Aorta (tissue), 5 donors: ENCODE measurements around the gene OSM. TPM values are rescaled to one million over a fixed set of nuclear protein-coding genes. Genes with fewer than 3 reads are reported as not detected.

Experiments used
- ATAC-seq: fragments of 200-7000 bp; cut with Tn5 transposase; one replicate; pipeline ENCODE4 v1.9.1; 2022; ENCODE audit warnings: moderate library complexity; ENCODE audit not compliant: low FRiP score
- DNase-seq, 2 donors: peaks; one replicate each; pipeline ENCODE4 v3.0.0-alpha.2; 2020
- H3K27ac ChIP-seq, 2 donors: one replicate each; pipeline ENCODE4 v1.5.1; 2013; ENCODE audit warnings: low read length in 2 of 2, mild to moderate bottlenecking in 2 of 2, moderate library complexity in 2 of 2, control low read depth in 1 of 2, inconsistent platforms in 1 of 2, low read depth in 1 of 2
- H3K27me3 ChIP-seq, 2 donors: one replicate each; pipeline ENCODE4 v1.6.1; 2013; ENCODE audit warnings: control low read depth in 1 of 2, low read length in 1 of 2, mild to moderate bottlenecking in 1 of 2, moderate library complexity in 1 of 2; ENCODE audit not compliant: insufficient read depth in 2 of 2, control insufficient read depth in 1 of 2
- H3K36me3 ChIP-seq, 2 donors: one replicate each; pipeline ENCODE4 v1.6.1; 2013; ENCODE audit warnings: control low read depth in 1 of 2, low read length in 1 of 2, mild to moderate bottlenecking in 1 of 2; ENCODE audit not compliant: insufficient read depth in 2 of 2, control insufficient read depth in 1 of 2
- H3K4me1 ChIP-seq, 2 donors: one replicate each; pipeline ENCODE4 v1.6.1; 2013; ENCODE audit warnings: low read length in 2 of 2, control low read depth in 1 of 2, mild to moderate bottlenecking in 1 of 2, moderate library complexity in 1 of 2; ENCODE audit not compliant: insufficient read depth in 2 of 2, control insufficient read depth in 1 of 2
- H3K4me3 ChIP-seq, 2 donors: one replicate each; pipeline ENCODE4 v1.5.1; 2013; ENCODE audit warnings: low read length in 2 of 2, control low read depth in 1 of 2, mild to moderate bottlenecking in 1 of 2
- H3K9me3 ChIP-seq: one replicate; pipeline ENCODE4 v1.6.1; 2013; ENCODE audit warnings: mild to moderate bottlenecking, low read length; ENCODE audit not compliant: control insufficient read depth
- WGBS, 2 donors: extraction: QIAGEN DNeasy Blood & Tissue Kit; methylation state at CpG; one replicate each; pipeline ENCODE4 v1.1.7; 2013; 5-methylcytosine and 5-hydroxymethylcytosine counted together
- intact Hi-C, 2 donors: fragments of 100-400 bp; cut with DNase I; formaldehyde crosslinking; loops; one replicate each; pipeline versions ENCODE4 v1.14.2 to v1.15.0; 2022
- polyA plus RNA-seq, 2 donors: library from polyadenylated mRNA; stranded (reverse); fragments of 200-250 nt; gene quantifications; one replicate each; pipeline ENCODE4 v1.2.3, GENCODE V29; 2013
- total RNA-seq, 2 donors: library from RNA; stranded (reverse); fragmentation: NEBNext Ultra II Directional; extraction: Animal tissue kit (Norgen Biotek cat#: 25700); gene quantifications; one replicate each; pipeline ENCODE4 v1.2.1, GENCODE V29; 2021
- donor health status: healthy with polysubstance abuse.
- donor health status: Bipolar disorder and iron deficiency.
- donor health status: DM: no; HTN: no; CAD: no.
- donor health status: DM: no; HTN: no; CAD: no.
- donor health status: DM: yes; HTN: yes; CAD: no.

The OSM gene
- total and polyA plus RNA-seq, 4 donors, result 1.4 to 3.9 (median 1.5) TPM

DNA sequence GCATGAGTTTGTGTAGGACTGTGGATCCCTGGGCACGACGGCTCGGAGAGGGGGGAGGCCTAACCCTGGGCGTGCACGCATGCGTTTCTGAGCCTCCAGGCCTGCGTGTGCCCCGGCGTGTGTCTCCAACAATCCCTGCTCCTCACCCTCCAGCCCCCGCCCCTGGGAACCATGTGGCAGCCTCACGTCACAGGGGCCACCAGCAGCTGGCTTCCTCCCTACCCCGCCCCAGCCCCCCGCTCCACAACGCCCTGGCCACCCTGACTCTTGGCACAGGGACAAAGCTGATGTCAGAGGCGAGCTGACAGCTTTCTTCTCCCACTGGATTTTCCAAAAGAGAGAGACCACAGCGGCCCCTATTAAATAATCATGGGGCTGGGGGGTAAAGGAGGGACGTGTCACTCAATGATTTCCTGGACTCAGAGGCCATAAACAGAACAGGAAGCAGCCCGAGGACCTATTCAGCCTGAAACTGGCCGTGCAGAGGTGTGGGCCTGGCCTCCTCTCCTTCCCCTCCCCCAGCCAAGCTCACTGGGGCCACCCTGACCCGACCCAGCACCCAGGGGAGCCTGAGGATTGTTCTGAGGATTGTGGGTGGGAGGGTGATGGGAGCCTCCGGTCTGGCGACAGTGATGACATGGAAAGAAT, 13.3 kb downstream of the OSM start:
- H3K27ac ChIP-seq, result no peak overlapping the region
- no peaks in the 10 kb centered on the region for H3K9me3 ChIP-seq
- no peaks in the 10 kb centered on the region for H3K36me3 ChIP-seq
- ATAC-seq (peak; percentile 9), DNase-seq (peak; percentile 82 to 88)
- H3K4me1 ChIP-seq, result no peaks in the 10 kb centered on the region
- 9 to 14% methylated on average over 22 of the region's 22 CpGs for WGBS, 2 donors
- no peak overlapping the region for H3K4me3 ChIP-seq
- H3K27me3 ChIP-seq, result no peaks in the 10 kb centered on the region
- intact Hi-C loops, result loop anchor here in 1 of 2 donors (5.0 kb wide), 1 partner anchor 36 kb away; no protein-coding TSS in a partner anchor

DNA sequence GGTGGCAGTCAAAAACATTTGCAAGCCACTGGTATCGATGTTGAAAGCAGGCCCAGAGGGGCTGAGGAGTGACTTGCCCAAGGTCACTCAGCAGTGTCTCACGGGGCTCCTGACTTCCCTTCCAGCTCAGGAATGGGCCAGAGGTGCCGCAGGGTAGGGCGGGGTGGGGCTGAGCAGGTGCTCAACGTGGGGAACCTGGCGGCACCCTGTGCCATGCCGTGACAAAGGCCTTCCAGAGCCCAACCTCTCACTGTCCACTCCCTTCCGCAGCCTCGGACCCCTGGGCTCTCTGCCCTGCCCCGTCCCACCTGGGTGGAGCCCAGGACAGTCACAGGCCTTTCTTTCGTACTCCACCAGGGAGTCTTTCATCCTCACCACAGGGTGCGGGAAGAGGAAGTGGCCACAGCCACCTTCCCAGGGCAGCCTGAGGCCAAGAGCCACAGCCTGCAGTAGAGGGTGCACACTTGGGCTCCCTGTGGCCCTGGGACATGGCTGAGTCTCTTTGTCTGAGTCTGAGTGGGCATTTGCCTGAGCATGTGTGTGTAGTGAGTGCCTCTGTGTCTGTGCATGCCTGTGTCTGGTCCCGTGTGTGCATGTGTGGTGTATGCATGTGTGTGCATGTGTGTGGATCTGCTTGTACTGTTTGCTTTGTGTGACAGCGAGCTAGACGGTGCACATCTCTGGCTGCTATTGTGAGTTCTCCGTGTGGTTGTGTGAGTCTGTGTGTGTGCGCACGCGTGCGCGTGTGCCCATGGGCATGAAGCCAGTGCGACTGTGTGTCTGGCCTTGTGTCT, 14.0 kb downstream of the OSM start:
- ATAC-seq (no peak), DNase-seq (no peak)
- intact Hi-C loops, result loop anchor here in 1 of 2 donors (5.0 kb wide), 1 partner anchor 35 kb away; no protein-coding TSS in a partner anchor
- Histone ChIP-seq H3K27me3 (no peaks in the 10 kb centered on the region), H3K27ac (no peak overlapping the region), H3K4me3 (no peak overlapping the region), H3K9me3 (no peaks in the 10 kb centered on the region), H3K36me3 (no peaks in the 10 kb centered on the region), H3K4me1 (no peaks in the 10 kb centered on the region)
- 66 to 74% methylated on average over 22 of the region's 22 CpGs for WGBS, 2 donors

DNA sequence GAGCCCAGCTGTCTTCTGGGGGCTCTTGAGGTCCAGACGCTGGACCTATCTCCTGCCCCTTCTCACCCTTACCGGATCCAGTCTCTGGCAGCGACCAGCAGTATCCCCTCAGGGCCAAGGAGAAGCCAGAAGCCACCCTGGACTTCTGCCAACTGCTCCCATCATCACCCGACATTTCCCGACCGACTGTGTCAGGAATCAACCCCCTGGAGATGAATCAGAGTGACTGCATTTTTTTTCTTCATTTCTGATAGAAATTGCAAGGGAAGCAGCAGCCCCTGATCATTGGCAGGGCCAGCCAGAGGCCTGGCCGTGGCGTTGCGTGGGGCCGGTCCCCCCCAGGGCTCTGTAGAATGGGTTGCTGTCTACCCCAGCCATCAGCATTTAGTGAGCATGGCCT, 14.9 kb downstream of the OSM start:
- no peak overlapping the region for H3K27ac ChIP-seq
- 82 to 85% methylated on average over 10 of the region's 10 CpGs for WGBS, 2 donors
- no peaks in the 10 kb centered on the region for H3K4me1 ChIP-seq

DNA sequence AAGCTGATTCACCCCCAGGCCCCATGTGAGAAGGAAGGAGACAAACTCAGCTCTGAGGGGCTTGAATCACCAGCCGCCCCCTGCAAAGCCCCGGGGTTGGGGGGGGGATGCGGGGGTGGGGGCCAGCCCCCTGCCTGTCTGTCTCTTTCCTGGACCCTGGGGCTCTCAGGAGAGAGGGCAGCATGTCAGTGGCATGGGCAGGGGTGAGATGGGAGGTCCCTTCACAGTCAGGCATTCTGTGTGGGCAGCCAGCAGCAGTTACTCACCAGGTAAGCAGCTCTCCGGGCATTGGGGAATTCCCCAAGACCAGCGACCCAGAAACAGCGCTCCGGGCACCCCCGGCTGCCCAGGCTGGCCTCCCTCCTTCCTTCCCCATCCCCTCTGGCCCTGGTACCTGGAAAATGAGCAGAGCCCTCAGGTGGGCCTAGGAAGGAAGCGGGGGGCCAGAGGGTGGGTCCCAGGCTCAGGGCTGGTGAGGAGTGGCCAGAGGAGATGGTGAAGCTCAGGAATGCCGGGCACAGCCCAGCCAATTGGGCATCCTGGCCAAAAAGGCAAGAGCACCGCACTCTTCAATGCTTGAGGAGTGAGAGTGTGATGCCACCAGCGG, 15.9 kb downstream of the OSM start:
- no peak for ATAC-seq
- peaks cover 0 to 2% of the 10 kb centered on the region in 2 donors for H3K4me1 ChIP-seq

More for the DNA sequence above, 14.9 kb downstream of the OSM start:
- no peaks in the 10 kb centered on the region for H3K27me3 ChIP-seq
- no peak overlapping the region for H3K4me3 ChIP-seq
- no peak for DNase-seq
- no peaks in the 10 kb centered on the region for H3K36me3 ChIP-seq
- no peaks in the 10 kb centered on the region for H3K9me3 ChIP-seq
- intact Hi-C loops, result loop anchor here in 1 of 2 donors (5.0 kb wide), 1 partner anchor 34 kb away; no protein-coding TSS in a partner anchor
- ATAC-seq, result no peak

GRCh38 chr22:30250039-30250565, 16.5 kb downstream of the OSM start:
- WGBS, 2 donors, result 92 to 95% methylated on average over 3 of the region's 3 CpGs
- intact Hi-C loops, result loop anchor here in 1 of 2 donors (5.0 kb wide), 1 partner anchor 33 kb away; no protein-coding TSS in a partner anchor
- peaks cover 0 to 2% of the 10 kb centered on the region in 2 donors for H3K4me1 ChIP-seq
- DNase-seq (no peak), ATAC-seq (no peak)
- no peak overlapping the region for H3K27ac ChIP-seq
- no peaks in the 10 kb centered on the region for H3K36me3 ChIP-seq
- no peak overlapping the region for H3K4me3 ChIP-seq
- H3K27me3 ChIP-seq, result no peaks in the 10 kb centered on the region
- H3K9me3 ChIP-seq, result no peaks in the 10 kb centered on the region

More for the DNA sequence above, 15.9 kb downstream of the OSM start:
- Histone ChIP-seq H3K9me3 (no peaks in the 10 kb centered on the region), H3K27ac (no peak overlapping the region), H3K27me3 (no peaks in the 10 kb centered on the region), H3K36me3 (no peaks in the 10 kb centered on the region), H3K4me3 (no peak overlapping the region)
- no peak for DNase-seq
- 50 to 55% methylated on average over 12 of the region's 12 CpGs for WGBS, 2 donors
- intact Hi-C loops, result loop anchor here in 1 of 2 donors (5.0 kb wide), 1 partner anchor 33 kb away; no protein-coding TSS in a partner anchor

GRCh38 chr22:30249049-30250038, 17.3 kb downstream of the OSM start:
- Histone ChIP-seq H3K27ac (no peak overlapping the region), H3K9me3 (no peaks in the 10 kb centered on the region), H3K36me3 (no peaks in the 10 kb centered on the region), H3K4me3 (no peak overlapping the region), H3K4me1 (peaks cover 0 to 2% of the 10 kb centered on the region in 2 donors), H3K27me3 (no peaks in the 10 kb centered on the region)
- intact Hi-C loops, result loop anchor here in 1 of 2 donors (5.0 kb wide), 1 partner anchor 32 kb away; no protein-coding TSS in a partner anchor
- no peak for ATAC-seq
- WGBS, 2 donors, result 88 to 90% methylated on average over 27 of the region's 27 CpGs
- DNase-seq, result peak in 1 of 2 donors; percentile 75

DNA sequence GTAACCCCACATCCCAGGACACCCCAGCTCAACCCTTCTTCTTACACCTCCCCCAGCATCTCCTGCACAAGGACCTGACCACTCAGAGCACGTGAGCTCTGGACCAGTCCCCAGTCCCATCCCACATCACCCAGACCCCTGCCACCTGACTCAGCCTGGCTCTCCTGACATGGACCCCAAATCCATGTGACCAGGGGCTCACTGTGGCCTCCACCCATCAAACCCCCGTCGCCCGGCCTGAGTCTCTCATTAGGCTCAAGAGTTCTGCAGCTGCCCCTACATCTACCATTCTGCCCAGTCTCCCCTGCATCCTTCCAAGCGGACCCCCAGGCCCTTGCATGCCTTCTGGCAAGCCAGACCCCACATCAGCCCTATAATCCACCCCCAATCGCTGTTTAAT, 18.2 kb downstream of the OSM start:
- Histone ChIP-seq H3K4me3 (no peak overlapping the region), H3K9me3 (no peaks in the 10 kb centered on the region), H3K27me3 (no peaks in the 10 kb centered on the region), H3K36me3 (no peaks in the 10 kb centered on the region), H3K4me1 (peaks cover 0 to 2% of the 10 kb centered on the region in 2 donors), H3K27ac (no peak overlapping the region)
- intact Hi-C loops, result no loop called here
- no peak for ATAC-seq
- 83 to 84% methylated on average over 6 of the region's 6 CpGs for WGBS, 2 donors
- DNase-seq, result no peak
